Stimulated activated CD4-positive, alpha-beta T cell treated with anti-CD3 and anti-CD28 coated beads, Interleukin-4, amount 100 ng/mL, for 48 hours (primary cell): ENCODE data around the gene SOX13.
A peak's percentile ranks its signal among the peaks of the same experiment; 100 is the strongest.

ENCODE experiments used
- DNase-seq, 2 donors: peaks; one replicate each; pipeline ENCODE4 v3.0.0-alpha.2; 2020; ENCODE audit warnings: low read depth in 2 of 2

The SOX13 gene

GRCh38 chr1:204152310-204153044 is 79.6 kb downstream of the SOX13 start:
- DNase-seq, result no peak

DNA sequence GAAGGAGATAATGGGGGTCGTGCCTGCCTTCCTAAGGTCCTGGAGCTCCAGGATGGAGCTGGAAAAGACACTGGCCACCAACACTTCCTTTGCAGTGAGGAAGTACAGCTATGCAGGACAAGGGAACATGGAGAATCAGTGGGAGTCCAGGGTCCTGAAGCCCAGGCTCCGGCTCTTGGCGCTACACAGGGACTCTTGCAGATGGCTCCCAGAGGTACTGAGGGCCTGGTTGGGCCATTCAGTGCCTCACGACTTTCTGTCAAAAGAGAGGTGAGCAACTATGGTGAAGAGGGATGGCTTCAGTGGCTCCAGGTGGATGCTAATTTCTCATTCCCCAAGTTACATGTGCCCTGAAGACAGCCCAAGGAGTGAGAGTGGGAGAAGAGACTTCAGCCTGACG is 80.8 kb downstream of the SOX13 start:
- DNase-seq, result no peak

DNA sequence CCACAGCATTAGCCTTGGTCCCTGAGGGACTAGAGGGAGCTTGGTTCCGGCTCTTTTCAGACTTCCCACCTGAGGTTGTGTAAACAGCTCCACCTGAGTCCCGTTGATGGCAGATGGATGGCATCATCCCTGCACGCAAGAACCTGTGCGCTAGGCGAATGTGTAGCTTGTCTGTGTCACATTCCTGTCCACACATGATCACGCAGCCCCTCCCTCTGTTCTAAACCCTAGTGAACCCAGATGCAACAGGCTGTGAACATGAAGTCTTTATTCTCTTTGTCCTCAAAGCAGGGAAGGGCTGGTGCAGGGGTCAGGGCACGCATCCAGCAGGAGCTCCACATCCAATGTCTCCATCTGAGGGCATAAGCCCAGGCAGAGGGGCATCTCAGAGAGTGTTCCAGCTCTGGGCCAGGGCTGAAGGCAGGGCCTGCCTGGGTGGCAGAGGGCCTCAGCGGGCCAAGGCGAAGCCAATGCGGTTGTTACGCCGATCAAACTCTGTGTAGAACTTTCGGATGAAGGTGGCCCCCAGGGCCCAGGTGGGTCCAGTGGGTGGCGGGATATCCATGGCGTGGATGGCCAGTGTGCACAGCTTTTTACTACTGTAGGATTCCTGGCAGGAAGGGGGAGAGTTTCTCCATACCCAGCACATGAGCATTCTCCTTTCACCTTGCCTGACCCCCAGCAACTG is 81.8 kb downstream of the SOX13 start:
- DNase-seq, result no peak

- no peak for DNase-seq
Measured at GRCh38 chr1:204155881-204156280, 83.0 kb downstream of the SOX13 start.

DNA sequence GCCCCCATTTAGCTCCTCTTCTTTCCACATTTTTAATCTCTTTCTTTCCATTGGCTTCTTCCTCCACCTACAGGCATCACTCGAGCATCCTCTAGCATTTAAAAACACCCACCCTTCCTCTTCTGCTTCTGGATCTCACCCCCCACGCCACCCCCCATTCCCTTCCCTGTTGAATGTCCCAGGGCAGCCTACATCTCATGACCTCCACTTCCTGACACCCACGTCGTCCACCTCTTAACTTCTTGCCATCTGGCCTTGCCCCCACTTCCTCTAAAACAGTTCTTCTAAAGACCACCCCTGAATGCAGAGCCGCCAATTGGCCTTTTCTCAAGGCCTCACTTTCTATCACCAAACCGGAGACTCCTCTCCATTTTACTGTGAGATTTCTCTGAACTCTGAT is 85.0 kb downstream of the SOX13 start:
- no peak for DNase-seq

DNA sequence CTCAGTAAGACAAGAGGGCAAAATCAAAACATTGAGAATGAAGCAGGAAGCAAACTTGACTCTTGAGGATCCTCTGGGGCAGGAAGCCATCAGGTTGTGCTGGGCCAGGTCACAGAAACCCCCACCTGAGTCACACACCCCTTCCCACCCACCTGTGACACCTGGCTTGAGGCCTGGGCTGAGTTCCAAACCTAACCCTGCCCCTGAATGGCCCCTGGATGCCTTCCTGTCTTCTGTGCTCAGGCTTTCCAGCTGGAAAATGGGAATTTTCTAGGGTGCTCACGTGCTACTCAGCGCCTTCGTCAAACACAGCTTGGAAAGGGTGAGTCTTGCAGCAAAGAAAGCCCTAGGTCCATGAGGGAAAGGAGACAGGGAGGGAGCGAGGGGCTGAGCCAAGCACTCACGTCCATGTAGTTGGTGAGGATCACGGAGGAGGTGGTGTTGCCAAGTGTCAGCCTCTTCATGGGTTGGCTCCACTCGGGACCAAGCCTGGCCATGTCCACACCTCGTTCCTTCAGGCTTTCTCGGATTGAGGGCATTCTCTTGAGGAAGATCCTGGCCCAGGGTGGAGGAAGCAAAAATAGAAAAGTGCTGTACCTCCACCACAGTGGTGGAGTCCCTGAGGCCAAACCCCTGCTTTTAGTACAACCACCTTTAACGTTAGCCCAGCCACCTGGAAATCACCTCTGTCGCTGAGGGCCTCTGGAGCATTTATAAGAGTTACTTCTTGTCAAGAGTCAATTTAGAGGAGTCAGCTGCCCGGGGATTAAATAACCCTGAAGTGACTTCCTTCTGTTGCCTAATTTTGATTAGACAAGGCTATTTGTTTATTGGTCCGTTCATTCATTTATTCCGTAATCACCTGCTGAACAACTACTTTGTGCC is 88.9 kb downstream of the SOX13 start:
- no peak for DNase-seq

DNA sequence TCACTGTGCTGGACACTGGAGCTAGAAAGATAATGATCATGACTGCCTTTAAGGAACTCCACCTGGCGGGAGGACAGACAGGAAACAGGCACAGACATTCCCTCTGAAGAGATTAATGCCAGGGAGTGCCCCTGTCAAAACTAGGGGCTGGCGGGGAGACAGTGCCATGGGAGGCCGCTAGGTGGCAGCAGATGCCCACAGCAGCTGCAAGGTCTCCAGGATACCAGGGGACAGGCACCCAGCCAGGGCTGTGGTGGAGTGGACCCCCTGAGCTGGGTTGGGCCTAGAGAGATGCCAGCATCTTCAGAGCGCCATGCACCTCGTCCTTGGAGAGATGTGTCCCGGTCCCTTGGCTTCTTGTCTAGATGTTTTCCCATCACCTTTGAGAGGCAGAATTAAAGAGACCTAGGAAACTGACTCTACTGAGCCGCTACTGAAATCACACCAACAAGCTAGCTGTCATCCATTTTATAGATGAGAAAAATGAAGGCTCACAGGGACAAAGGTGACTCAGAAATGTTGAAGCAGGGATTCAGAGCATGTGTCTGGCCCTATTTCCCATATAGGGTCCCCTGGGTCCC is 89.7 kb downstream of the SOX13 start:
- DNase-seq, result peak; percentile 65 to 71

GRCh38 chr1:204166219-204166618 is 93.3 kb downstream of the SOX13 start, which contains the start of gene REN:
Gene REN, minus strand, starts transcription at chr1:204166337. Its CDS starts 44 bp downstream, at chr1:204166293.
- no peak for DNase-seq

DNA sequence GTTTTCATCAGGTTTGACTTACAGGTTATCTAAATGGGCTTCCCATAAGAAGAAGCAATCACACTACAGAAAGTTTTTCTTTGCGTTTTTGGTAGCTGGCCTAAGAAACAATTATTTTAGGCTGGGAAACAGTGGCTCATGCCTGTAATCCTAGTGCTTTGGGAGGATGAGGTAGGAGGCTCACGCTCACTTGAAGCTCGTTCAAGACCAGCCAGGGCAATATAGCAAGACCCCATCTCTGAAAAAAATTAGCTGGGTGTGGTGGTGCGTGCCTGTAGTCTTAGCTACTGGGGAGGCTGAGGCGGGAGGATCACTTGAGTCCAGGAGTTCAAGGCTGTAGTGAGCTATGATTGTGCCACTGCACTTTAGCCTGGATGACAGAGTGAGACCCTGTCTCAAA is 94.8 kb downstream of the SOX13 start:
- DNase-seq, result no peak

DNA sequence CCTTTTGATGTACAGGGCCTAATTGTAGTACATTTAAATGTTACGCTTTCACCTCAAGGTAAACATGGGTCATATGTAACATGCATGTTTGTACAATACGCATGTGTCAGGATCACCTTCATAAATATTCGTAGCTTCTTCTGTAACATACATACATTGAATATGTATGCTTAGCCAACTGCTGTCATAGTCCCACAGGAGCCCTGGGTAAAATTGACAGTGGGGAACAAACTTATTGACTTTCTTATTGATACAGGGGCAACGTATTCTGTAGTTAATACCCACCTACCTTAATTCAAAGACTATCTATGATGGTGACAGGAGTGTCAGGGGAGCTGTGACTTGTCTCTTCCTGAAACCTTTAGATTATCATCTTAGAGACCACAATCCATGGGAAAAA is 96.9 kb downstream of the SOX13 start:
- no peak for DNase-seq

DNA sequence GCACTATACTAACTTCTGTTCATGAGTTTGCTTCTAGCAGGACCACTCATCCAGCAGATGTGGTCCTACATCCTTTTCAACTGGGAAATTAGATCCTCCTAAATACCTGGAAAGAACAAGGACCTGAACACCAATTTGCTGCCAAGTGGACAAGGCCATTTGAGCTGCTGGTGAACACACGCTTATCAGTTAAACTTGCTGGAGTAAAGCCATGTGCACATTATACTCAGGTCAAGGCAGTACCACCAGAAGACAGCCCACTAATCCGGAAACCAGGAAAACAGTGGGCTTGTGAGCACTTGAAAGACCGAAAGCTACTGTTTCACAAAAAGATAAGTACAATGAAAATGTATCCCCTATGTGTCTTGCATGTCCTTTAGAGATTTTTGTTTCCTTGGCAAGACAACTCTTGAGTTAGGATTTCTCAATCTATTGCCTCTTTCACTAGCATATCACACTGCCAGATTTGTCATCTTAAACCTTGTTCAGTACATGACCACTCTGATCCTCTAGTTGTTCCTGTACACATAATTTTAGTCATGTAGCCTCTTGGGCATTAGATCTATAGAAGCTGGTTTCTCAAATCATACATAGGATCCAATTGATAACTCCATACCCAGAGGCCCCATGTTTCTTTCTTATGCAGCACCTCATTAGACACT is 97.7 kb downstream of the SOX13 start:
- no peak for DNase-seq

GRCh38 chr1:204171751-204172178 is 98.8 kb downstream of the SOX13 start:
- DNase-seq, result no peak

GRCh38 chr1:204172404-204173029 is 99.6 kb downstream of the SOX13 start:
- no peak for DNase-seq

DNA sequence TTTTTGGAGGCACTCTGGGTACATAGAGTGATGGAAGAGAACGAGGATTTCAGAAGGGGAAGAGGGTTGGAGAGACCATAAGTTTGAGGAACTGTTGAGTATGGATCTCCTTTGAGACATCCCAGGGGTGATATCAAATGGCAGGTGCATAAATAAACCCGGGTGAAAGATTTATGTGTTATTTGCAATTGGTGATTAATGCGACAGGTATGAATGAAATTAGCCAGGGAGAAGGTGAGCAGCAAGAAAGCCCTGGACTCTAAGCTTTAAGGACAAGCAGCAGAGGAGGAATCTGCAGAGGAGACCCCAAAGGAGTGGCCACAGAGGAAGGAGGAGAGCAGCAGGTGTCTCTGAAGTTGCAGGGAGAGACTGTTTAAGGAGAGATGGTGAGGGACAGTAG is 102.0 kb downstream of the SOX13 start:
- no peak for DNase-seq

- no peak for DNase-seq
Measured at GRCh38 chr1:204176049-204176448, 103.1 kb downstream of the SOX13 start.

DNA sequence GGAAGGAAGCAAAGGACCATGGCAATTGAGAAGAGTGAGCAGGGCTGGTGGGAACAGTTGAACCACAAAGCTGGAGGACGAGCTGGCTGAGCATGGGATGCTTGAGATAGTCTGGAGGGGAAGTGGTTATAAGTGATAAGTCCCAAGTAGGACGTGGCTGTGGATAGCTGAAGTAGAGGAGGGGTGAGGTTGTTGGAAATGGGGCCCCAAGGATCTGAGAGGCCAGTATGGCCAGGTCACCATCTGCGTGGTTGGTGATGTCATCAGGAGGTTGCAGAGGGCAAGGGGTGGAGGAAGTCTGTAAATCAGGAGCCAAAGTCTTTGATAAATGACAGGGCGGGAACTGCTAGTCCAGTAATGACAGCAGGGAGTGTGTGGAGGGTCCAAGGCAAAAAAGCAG is 104.2 kb downstream of the SOX13 start:
- DNase-seq, result no peak
